Muscle of leg (tissue), 11 donors: ENCODE measurements around the gene RAC2. TPM values are rescaled to one million over a fixed set of nuclear protein-coding genes. Genes with fewer than 3 reads are reported as not detected.
"Not testable (repeated sequence)": the region's sequence is repeated elsewhere in the genome, so short reads cannot be mapped to it uniquely, and the experiment has no call there.

Source experiments
- DNase-seq: peaks from one replicate; pipeline ENCODE4 v3.0.0; 2013
- H3K27ac ChIP-seq: one replicate; pipeline ENCODE4 v1.5.1; 2013; ENCODE audit warnings: mild to moderate bottlenecking, low read length, control low read depth
- H3K27me3 ChIP-seq: one replicate; pipeline ENCODE4 v1.6.1; 2013; ENCODE audit warnings: low read length; ENCODE audit not compliant: control insufficient read depth, insufficient read depth
- H3K36me3 ChIP-seq: one replicate; pipeline ENCODE4 v1.6.1; 2013; ENCODE audit warnings: low read length; ENCODE audit not compliant: control insufficient read depth, insufficient read depth
- H3K4me1 ChIP-seq: one replicate; pipeline ENCODE4 v1.6.1; 2013; ENCODE audit warnings: low read length; ENCODE audit not compliant: control insufficient read depth, insufficient read depth
- H3K4me3 ChIP-seq: one replicate; pipeline ENCODE4 v1.5.1; 2013; ENCODE audit warnings: low read length, control low read depth
- H3K9me3 ChIP-seq: replicated peaks from 2 replicates; pipeline ENCODE4 v1.6.1; 2013; ENCODE audit warnings: low read depth, low read length; ENCODE audit not compliant: control insufficient read depth
- WGBS: methylation state at CpG from one replicate; pipeline ENCODE4 v1.1.5; 2013; ENCODE audit warnings: missing lambda C conversion rate; ENCODE audit not compliant: insufficient coverage; 5-methylcytosine and 5-hydroxymethylcytosine counted together
- polyA plus RNA-seq, 8 donors: library from polyadenylated mRNA; unstranded; fragments of 120-200 nt; gene quantifications; one replicate each; pipeline versions ENCODE4 v1.2.1 to v1.2.3, GENCODE V29; 2013; ENCODE audit warnings: inconsistent platforms in 1 of 8, low replicate concordance in 1 of 8; ENCODE audit not compliant: insufficient read length in 8 of 8, insufficient read depth in 1 of 8
- total RNA-seq: library from RNA; stranded (reverse); fragments of 120-200 nt; gene quantifications from one replicate; pipeline ENCODE4 v1.2.4, GENCODE V29; 2013

The RAC2 gene
- total and polyA plus RNA-seq, 9 donors, result 2.4 to 11.2 (median 7.0) TPM

DNA sequence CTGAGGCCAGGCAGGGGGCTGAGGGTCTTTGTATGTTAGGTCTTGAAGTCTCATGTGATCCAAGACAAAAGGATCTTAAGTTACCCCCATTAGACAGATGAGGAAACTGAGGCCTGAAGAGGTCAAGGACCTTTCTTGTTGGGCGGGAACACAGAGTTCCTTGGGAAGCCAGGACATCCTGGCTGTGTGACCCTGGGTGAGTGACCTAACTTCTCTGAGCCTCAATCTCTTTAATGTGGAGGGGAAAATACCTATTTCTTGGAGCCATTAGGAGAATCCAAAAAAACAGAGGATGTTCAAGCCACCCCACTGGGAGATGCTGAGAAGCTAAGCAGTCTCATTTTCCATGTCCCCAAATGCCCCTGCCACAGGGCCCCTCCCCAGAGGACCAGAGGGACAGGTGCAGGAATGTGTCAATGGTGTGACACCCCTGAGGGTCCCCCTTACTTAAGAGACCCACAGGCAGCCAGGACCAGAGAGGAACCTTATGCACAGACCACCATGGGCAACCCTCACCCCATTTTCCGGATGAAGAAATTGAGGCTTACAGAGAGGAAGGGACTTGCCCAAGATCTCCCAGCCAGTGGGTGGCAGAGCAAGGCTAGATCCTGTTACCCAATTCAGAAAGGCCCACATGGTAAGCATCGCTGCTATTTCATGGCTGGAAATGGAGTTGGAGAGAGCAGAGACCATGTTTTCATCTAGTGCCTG lies 8.0 kb downstream of the RAC2 start:
- no peaks in the 10 kb centered on the region for H3K36me3 ChIP-seq
- no peaks in the 10 kb centered on the region for H3K4me1 ChIP-seq
- no peak for DNase-seq
- no peak overlapping the region for H3K27ac ChIP-seq
- no peaks in the 10 kb centered on the region for H3K9me3 ChIP-seq
- H3K27me3 ChIP-seq, result peaks cover 10% of the 10 kb centered on the region
- WGBS, result 91% methylated on average over 2 of the region's 3 CpGs
- H3K4me3 ChIP-seq, result no peak overlapping the region

DNA sequence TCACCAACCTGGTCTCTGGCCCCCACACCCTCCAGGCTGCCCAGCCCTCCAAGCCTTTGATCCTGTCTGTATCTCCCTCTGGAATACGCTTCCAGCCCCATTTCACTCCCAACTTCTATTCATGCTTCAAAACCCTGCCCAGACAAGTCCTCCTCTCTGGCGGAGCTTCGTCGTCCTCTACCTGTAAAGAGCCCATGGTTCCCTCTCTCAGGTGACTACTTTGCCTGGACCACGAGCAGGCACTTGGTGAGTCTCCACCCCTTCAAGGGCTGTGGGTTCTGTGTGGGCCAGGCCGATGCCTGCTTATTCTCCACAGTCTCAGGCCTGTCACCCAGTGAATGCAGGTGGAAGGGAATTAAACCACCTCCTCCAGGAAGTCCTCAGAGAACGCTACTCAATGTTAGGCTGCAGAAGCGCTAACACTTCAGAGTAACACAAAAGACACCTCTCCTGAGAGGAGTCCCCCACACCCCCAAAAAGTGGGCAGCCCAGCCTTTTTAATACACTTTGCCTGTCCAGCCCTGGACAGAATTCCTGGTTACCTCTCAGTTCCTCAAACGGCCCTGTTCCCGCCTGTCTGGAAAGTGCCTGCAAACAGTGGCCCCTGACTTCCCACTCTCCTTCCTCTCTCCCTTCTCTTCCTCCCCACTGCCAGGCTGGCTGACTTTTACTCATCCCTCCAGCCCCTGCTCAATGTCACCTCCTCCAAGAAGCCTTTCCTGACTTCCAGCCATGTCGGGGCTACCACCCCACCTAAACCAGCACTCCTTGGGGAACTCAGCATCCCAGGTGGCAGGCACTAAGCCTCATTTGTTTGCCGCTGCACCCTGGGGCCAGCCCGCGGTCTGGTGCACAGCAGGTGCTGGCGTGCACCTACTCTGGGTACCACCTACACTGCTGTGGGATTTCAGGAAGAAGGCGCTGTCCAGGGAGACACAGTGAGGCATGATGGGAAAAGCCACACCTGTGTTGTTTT lies 9.0 kb downstream of the RAC2 start:
- DNase-seq, result no peak
- peaks cover 10% of the 10 kb centered on the region for H3K27me3 ChIP-seq
- no peaks in the 10 kb centered on the region for H3K9me3 ChIP-seq
- H3K4me1 ChIP-seq, result no peaks in the 10 kb centered on the region
- H3K27ac ChIP-seq, result no peak overlapping the region
- WGBS, result 73% methylated on average over 15 of the region's 16 CpGs
- no peaks in the 10 kb centered on the region for H3K36me3 ChIP-seq
- no peak overlapping the region for H3K4me3 ChIP-seq

DNA sequence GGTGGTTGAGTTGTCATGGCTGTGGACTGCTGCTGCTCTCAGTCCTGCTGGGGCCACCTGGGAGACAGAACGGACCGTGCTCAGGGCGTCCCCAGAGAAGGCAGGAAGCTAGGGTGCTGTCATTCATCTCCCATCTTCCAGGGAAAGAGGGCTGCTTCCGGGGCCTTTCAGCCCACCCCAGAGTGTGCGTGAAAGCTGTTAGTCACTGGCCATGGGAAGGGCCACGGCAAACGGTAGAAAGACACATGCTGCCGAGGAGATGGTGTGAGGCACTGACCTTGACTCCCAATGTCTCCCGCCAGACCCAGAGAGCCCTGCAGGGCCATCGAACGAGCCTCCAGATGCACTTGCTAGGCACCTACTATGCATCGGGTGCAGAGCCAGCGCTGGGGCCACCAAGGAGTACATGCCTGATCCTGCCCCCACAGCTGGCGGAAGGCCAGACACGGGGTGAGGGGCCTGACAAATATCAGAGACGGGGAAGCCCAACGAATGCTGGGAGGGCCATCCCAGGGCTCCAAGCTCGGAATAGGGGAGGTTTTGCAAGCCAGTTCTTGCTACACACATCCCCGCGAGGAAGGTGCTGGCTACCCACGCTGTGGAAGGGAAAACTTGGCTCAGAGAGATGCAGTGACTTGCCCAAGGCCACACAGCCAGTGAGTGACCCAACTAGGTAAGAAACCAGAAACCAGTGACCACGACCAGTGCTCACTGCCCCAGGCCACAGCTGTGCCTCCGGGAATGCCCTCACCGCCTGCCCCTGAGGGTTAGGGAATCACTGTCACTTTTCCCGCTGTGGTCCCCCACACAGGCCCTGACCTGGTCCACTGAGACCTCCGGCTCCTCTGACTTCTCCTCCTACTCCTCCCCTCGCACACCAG lies 10.1 kb downstream of the RAC2 start:
- Histone ChIP-seq H3K36me3 (no peaks in the 10 kb centered on the region), H3K27ac (no peak overlapping the region), H3K27me3 (peaks cover 10% of the 10 kb centered on the region), H3K9me3 (no peaks in the 10 kb centered on the region), H3K4me1 (peaks cover 9% of the 10 kb centered on the region), H3K4me3 (no peak overlapping the region)
- WGBS, result 64% methylated on average over 27 of the region's 27 CpGs
- no peak for DNase-seq

DNA sequence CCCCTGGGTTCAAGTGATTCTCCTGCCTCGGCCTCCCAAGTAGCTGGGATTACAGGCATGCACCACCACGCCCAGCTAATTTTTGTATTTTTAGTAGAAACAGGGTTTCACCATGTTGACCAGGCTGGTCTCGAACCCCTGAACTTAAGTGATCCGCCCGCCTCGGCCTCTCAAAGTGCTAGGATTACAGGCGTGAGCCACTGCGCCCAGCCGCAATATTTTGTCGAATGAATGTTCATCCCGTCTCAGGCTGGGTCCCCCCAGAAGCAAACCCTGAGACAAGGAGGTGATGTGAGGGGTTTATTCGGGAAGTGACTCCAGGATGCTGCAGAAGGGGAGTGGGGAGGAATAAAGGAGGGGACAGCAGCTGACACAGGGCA lies 10.7 kb downstream of the RAC2 start:
- not testable (repeated sequence) for DNase-seq, H3K27ac ChIP-seq, H3K27me3 ChIP-seq, H3K9me3 ChIP-seq, H3K36me3 ChIP-seq, H3K4me3 ChIP-seq
- H3K4me1 ChIP-seq, result peaks cover 12% of the 10 kb centered on the region
- WGBS, result 85% methylated on average over 12 of the region's 12 CpGs

DNA sequence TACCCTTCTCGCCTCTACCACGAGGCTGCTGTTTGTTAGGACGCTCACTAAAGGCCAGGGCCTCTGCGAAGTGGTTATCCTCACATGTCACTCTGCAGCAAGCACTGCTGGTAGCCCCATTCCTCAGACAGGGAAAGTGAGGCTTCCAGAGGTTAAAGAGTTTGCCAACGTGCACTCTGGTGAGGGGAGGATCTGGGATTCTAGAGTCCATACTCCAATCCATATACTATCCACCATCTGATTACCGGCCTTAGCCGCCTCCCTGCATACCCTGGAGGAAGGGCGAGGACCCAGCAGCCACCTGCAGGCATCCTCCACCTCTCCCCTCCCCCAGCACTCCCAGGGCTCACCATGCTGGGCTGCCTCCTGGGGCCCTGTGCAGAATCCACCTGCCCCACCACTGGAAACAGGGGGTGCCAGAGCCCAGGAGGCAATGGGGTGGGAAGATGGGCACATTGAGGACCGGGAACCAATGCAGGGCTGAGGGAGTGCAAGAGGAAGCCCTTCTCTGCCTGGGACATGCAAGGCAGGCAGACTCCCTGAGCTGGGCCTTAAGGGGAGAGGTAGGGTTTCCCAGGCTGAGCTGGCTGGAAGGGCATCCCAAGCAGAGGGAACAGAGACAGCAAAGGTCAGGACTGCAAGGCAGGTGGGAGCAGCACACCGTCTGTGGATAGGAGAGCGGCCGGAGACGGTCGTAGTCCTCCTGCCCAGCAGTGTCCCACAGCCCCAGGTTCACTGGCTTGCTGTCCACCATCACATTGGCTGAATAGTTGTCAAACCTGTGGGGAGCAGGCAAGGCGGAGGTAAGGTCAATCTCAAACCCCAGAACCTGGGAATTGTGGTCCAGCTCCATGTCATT lies 11.7 kb downstream of the RAC2 start:
- H3K4me3 ChIP-seq, result no peak overlapping the region
- DNase-seq, result no peak
- H3K36me3 ChIP-seq, result no peaks in the 10 kb centered on the region
- no peak overlapping the region for H3K27ac ChIP-seq
- H3K27me3 ChIP-seq, result peaks cover 10% of the 10 kb centered on the region
- H3K9me3 ChIP-seq, result no peaks in the 10 kb centered on the region
- peaks cover 15% of the 10 kb centered on the region for H3K4me1 ChIP-seq
- WGBS, result 87% methylated on average over 11 of the region's 15 CpGs

DNA sequence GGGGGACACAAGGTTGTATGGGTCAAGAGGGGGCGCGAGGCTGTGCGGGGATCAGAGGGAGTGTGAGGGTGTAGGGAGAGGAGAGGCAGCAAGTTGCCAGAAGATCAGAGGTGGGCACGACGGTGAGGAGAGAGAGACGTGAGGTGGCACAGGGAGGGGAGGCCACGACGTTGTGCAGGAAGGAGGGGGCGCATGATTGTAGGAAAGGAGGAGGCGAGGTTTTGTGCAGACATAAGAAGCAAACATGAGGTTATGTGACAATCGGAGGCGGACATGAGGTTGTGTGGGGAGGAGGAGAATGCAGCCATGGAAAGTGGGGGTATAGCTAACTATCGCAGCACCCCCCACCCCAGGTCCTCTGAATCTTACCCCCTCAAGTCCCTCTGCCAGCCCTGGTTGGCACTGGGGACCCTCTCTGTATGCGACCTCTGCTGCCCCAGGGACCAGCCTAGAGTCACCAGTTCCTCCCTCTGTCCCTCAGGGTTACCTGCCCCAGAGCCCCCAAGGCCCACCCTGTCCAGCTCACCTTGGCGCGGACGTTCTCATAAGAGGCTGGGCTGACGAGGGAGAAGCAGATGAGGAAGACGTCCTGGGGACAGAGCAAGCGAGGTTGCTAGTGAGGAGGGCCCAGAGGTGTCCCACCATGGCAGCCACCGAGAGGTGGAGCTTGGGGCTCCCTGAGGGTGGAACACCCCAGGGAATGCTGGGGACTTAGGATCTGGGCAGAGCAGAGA lies 12.5 kb downstream of the RAC2 start:
- no peak for DNase-seq
- H3K4me3 ChIP-seq, result no peak overlapping the region
- no peaks in the 10 kb centered on the region for H3K9me3 ChIP-seq
- H3K27ac ChIP-seq, result no peak overlapping the region
- H3K4me1 ChIP-seq, result peaks cover 15% of the 10 kb centered on the region
- WGBS, result 77% methylated on average over 18 of the region's 21 CpGs
- H3K36me3 ChIP-seq, result no peaks in the 10 kb centered on the region
- H3K27me3 ChIP-seq, result peaks cover 10% of the 10 kb centered on the region

DNA sequence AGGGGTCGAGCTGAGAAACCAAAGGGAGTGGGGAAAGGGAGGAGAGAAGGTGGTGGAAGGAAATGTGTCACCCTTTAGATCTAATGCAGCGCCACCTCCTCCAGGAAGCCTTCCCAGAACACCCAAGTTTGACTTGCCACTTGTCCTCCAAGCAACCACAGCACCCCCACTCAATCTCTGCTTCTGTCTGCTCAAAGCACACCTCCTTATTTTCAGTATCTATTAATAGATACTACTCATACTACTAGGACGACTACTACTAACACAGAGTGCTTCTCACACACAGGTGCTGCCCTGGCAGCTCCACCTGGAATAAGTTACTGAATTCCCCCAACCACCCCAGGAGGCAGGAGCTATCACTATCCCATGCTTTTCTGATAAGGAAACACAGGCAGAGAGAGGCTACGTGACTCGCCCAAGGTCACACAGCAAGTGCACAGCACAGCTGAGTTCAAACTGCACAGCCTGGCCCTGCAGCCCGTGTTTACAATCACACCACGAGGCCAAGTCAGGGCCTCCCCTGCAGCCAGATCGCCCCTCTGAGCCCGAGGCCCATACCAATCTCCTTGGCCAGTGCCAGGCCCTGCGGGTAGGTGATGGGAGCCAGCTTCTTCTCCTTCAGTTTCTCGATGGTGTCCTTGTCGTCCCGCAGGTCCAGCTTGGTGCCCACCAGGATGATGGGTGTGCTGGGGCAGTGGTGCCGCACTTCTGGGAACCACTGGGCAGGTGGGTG lies 13.2 kb downstream of the RAC2 start:
- no peak overlapping the region for H3K27ac ChIP-seq
- peaks cover 15% of the 10 kb centered on the region for H3K4me1 ChIP-seq

DNA sequence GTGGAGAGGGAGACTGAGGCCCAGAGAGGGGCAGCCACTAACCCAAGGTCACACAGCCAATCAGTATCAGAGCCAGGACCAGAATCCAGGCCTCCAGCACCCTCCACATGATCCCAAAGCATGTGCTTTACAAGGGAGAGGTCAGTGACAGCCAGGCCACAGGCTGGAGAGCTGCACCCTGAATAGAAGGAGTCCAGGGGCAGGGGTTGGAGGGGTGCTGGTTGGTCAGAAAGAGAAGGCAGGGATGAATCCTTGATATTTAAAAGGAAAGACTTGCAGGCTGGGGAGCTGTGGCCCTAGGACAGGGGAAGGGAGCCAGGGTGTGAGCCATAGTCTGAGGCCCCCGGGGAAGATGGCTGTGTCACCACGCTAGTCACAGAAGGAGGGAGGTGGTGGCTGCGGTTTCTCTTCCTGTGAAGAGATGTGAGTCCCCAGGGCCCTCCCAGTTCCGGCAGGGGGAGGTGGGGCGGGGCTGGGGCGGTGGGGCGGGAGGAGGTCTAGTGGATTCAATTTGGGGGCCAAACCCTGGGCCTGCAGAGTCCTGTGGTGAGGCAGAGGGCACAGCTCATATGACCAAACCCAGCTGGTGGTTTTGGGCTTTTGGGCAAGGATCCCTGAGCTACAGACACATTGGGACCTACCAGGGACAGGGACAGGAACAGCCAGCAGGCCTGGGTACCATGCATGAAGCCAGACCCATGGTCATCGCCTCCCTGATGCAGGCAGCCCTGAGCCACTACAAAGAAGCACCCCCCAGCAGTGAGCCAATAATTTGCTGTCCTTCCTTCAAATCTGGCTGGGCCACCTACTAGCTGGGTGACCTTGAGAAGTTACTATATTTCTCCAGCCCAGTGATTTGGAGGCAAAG lies 14.0 kb downstream of the RAC2 start:
- Histone ChIP-seq H3K4me1 (peaks cover 15% of the 10 kb centered on the region), H3K27me3 (peaks cover 10% of the 10 kb centered on the region), H3K36me3 (no peaks in the 10 kb centered on the region), H3K9me3 (no peaks in the 10 kb centered on the region), H3K27ac (no peak overlapping the region), H3K4me3 (no peak overlapping the region)
- DNase-seq, result peak; percentile 52
- 45% methylated on average over 6 of the region's 8 CpGs for WGBS

More for the DNA sequence above, 13.2 kb downstream of the RAC2 start:
- no peaks in the 10 kb centered on the region for H3K9me3 ChIP-seq
- H3K27me3 ChIP-seq, result peaks cover 10% of the 10 kb centered on the region
- H3K36me3 ChIP-seq, result no peaks in the 10 kb centered on the region
- no peak overlapping the region for H3K4me3 ChIP-seq
- no peak for DNase-seq
- 83% methylated on average over 12 of the region's 14 CpGs for WGBS
